Activated naive CD4-positive, alpha-beta T cell treated with anti-CD3 and anti-CD28 coated beads, Interleukin-2, amount 50 U/mL, for 72 hours (primary cell): Measurements from ENCODE around the gene AHCY. TPM values are rescaled to one million over a fixed set of nuclear protein-coding genes. Genes with fewer than 3 reads are reported as not detected.
"Not testable (repeated sequence)": the region's sequence is repeated elsewhere in the genome, so short reads cannot be mapped to it uniquely, and the experiment has no call there.

Experiments
- ATAC-seq, 2 donors: fragments of 150-1000 bp; cut with Tn5 transposase; 2 replicates each; pipeline ENCODE4 v1.10.0; 2021; ENCODE audit warnings: mild to moderate bottlenecking in 2 of 2, moderate library complexity in 2 of 2
- DNase-seq, 2 donors: peaks; one replicate each; pipeline ENCODE4 v3.0.0; 2021 to 2022; ENCODE audit warnings: low spot score in 2 of 2
- H3K27ac Mint-ChIP-seq, 2 donors: one replicate each; pipeline ENCODE4 v1.8.0; 2022; ENCODE audit warnings: mild to moderate bottlenecking in 2 of 2, mixed read lengths in 2 of 2
- H3K36me3 Mint-ChIP-seq, 2 donors: one replicate each; pipeline ENCODE4 v1.8.0; 2022; ENCODE audit warnings: mixed read lengths in 2 of 2
- H3K9me3 Mint-ChIP-seq, 2 donors: one replicate each; pipeline ENCODE4 v1.8.0; 2022; ENCODE audit warnings: mixed read lengths in 2 of 2
- total RNA-seq, 2 donors: library from RNA; stranded (reverse); gene quantifications; one replicate each; pipeline ENCODE4 v1.2.3, GENCODE V29; 2022

AHCY gene
- total RNA-seq, 2 donors from 2014 or later: 166 to 211 TPM

- DNase-seq, H3K9me3 Mint-ChIP-seq, ATAC-seq, H3K27ac Mint-ChIP-seq, H3K36me3 Mint-ChIP-seq: not testable (repeated sequence)
These were observed 27.8 kb upstream of the AHCY start for GRCh38 chr20:34330861-34331544.

GRCh38 chr20:34328928-34329677, 25.9 kb upstream of the AHCY start:
- no peak overlapping the region for H3K27ac Mint-ChIP-seq
- ATAC-seq (no peak), DNase-seq (no peak)
- no peaks in the 10 kb centered on the region for H3K9me3 Mint-ChIP-seq
- H3K36me3 Mint-ChIP-seq: no peaks in the 10 kb centered on the region

GRCh38 chr20:34328207-34328606, 25.1 kb upstream of the AHCY start:
- H3K36me3 Mint-ChIP-seq, DNase-seq, H3K27ac Mint-ChIP-seq, H3K9me3 Mint-ChIP-seq, ATAC-seq: not testable (repeated sequence)

DNA sequence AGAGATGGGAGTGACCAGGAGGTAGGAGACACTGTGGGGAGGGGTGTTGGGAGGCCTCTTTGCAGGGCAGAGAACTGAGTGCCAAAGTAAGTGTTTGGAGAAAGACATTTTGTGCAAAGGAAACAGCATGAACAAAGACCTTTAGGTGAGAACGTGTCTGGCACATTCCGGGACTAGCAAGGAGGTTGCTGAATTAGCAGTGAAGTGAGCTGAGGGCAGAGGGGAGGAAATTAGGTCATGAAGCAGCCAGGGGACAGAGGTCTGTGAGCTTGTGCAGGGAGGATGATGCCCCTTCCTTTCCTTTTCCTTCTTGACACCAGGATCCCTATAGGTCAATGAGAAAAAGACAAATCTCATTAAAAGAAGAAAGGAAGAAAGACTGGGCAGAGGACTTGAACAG, 21.4 kb upstream of the AHCY start:
- no peaks in the 10 kb centered on the region for H3K36me3 Mint-ChIP-seq
- H3K27ac Mint-ChIP-seq: peak overlapping the region in 1 of 2 donors; percentile 30
- ATAC-seq: no peak
- H3K9me3 Mint-ChIP-seq: no peaks in the 10 kb centered on the region
- DNase-seq: no peak

- DNase-seq (no peak), ATAC-seq (no peak)
- Mint-ChIP-seq H3K27ac (no peak overlapping the region), H3K36me3 (no peaks in the 10 kb centered on the region), H3K9me3 (no peaks in the 10 kb centered on the region)
These were observed 19.3 kb upstream of the AHCY start for GRCh38 chr20:34322267-34323105.

DNA sequence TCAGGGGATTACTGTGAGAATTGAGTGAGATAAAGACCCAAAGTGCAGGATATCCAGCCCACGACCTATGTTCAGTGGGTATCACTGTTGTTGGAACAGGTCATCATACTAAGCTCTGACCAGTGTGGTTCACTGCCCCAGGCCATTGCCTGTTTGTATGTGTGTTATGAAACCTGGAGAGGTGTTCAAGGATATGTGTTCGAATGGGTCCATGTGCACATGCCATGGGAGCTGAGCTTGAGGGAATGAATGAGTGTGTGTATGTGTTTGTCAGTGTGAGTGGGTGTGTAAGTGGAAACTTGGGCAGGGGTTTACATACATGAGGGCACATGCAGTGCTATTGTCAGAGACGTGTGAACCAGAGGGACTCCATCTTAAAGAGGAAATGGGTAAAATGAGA, 17.7 kb upstream of the AHCY start:
- DNase-seq (no peak), ATAC-seq (no peak)
- Mint-ChIP-seq H3K36me3 (no peaks in the 10 kb centered on the region), H3K9me3 (no peaks in the 10 kb centered on the region), H3K27ac (no peak overlapping the region)

DNA sequence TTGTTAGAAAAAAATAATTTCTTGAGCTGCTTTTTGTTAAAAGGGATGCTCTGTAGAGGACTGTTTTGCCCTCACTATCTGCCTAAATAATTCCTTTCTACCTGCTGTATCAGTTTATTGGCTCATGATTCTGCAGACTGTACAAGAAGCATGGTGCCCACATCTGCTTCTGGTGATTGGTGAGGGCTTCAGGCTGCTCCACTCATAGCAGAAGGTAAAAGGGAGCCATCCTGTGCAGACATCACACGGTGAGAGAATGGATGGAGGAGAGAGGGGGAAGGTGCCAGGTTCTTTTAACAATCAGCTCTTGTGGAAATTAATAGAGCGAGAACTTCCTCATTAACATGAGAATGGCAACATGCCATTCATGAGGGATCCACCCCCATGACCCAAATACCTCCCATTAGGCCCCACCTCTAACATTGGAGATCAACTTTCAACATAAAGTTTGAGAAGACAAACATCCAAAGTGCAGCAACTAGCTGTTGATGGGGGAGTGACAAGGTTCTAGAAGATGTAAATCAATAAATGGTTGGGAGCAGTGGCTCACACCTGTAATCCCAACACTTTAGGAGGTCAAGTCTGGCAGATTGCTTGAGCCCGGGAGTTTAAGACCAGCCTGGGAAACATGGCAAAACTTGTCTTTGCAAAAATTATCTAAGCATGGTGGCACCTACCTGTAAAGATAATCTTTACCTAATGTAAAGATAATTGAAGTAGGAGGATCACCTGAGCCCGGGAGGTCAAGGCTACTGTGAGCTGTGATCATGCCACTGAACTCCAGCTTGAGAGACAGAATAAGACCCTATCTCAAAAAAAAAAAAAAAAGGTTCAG, 15.7 kb upstream of the AHCY start:
- ATAC-seq (no peak), DNase-seq (no peak)
- Mint-ChIP-seq H3K9me3 (no peaks in the 10 kb centered on the region), H3K27ac (no peak overlapping the region), H3K36me3 (no peaks in the 10 kb centered on the region)

DNA sequence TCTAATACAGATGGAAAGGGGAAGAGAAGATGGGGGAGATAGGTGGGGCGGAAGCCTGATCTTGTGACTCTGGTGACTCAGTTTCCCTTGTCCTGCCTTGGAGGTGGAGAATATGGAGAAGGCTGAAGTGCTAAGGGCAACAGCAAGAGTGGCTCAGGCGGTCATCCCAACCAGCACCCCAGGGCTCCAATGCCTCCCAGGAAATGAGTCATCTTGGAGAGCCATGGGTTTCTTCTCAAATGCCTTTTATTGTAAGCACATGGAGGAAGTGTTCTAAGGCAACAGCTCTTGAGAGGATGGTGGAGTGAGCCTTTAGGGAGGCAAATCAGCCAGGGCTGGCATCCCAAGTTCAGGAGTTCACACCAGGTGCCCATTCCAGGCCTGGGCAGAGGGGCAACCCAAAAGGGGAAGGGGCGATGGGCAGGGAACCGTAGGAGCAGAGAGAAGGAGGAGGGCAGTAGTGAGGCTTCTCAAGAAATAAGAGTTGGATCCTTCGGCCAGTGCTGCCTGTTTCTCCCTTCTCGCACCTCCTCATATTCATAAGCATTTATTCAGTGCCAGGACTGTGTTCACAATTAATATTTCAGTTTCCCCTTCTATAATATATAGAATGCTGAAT, 13.2 kb upstream of the AHCY start:
- H3K27ac Mint-ChIP-seq: no peak overlapping the region
- no peak for DNase-seq
- no peaks in the 10 kb centered on the region for H3K36me3 Mint-ChIP-seq
- H3K9me3 Mint-ChIP-seq: no peaks in the 10 kb centered on the region
- no peak for ATAC-seq

DNA sequence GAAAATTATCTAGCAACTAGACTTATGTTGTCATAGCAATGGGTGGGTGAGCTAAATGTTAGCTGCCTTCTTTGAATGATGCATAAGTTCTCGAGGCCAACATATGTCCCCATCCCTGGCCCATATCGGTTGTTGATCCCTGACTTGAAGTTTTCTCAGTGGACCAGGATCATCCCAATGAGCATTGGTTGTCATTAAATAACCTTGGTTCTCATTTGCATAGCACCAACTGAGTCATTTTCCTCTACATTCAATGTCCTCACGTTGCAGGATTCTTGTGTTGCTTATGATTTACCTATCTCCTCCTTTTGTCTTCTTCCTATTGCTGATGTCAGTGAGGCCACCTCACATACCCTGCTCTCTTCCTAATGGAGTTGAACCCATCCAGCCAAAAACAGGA, 12.1 kb upstream of the AHCY start:
- Mint-ChIP-seq H3K36me3 (no peaks in the 10 kb centered on the region), H3K9me3 (no peaks in the 10 kb centered on the region), H3K27ac (no peak overlapping the region)
- no peak for ATAC-seq
- DNase-seq: no peak

- H3K36me3 Mint-ChIP-seq: no peaks in the 10 kb centered on the region
- no peak overlapping the region for H3K27ac Mint-ChIP-seq
- ATAC-seq (peak; percentile 99 to 100), DNase-seq (peak; percentile 82 to 89)
- H3K9me3 Mint-ChIP-seq: no peaks in the 10 kb centered on the region
These were observed 9.5 kb upstream of the AHCY start for GRCh38 chr20:34312544-34313217.

- Mint-ChIP-seq H3K27ac (no peak overlapping the region), H3K9me3 (no peaks in the 10 kb centered on the region), H3K36me3 (no peaks in the 10 kb centered on the region)
- DNase-seq (no peak), ATAC-seq (no peak)
These were observed 8.9 kb upstream of the AHCY start for GRCh38 chr20:34312024-34312460.

DNA sequence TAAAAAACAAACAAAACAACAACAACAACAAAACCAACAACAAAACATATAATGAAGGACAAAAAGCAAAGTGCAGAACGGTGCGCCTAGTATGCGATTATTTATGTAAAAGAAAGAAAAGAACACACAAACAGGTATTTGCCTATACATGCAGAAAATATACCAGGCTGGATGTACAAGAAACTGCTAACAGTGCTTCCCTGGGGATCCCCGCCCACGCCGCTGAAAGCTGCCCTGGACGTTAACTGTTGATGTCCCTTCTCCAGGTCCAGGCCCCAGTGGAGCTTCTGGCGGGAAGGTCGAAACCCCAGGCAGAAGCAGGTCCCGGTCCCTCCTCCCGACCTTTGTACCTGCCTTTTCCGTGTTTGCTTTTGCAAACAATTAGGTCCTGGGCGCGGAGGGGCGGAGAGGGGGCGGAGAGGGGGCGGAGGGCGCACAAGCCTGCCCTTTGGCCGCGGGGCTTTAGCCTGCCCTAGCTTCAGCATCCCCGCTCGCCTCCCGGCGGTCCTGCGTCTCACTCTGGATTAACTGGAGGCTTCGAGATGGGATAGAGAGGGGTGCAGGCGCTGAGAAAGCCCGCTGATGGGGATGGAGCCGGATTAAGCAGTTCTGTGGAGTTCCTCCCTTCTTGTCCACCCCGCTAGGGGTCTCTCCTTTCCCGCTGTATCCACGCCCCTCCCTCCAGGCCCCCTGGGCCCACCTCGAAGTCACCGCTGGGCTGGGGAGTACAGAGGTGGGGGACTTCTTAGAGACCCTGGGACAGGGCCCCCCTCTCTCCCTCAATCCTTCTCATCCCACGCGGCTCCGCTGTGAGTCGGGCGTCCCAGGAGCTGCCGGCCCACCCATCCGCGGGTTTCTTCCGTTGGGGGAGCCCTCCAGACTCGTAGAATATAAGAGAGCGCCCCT, 8.2 kb upstream of the AHCY start:
- ATAC-seq: no peak
- H3K36me3 Mint-ChIP-seq: no peaks in the 10 kb centered on the region
- no peak overlapping the region for H3K27ac Mint-ChIP-seq
- no peaks in the 10 kb centered on the region for H3K9me3 Mint-ChIP-seq
- DNase-seq: no peak

- Mint-ChIP-seq H3K27ac (no peak overlapping the region), H3K9me3 (no peaks in the 10 kb centered on the region), H3K36me3 (no peaks in the 10 kb centered on the region)
- no peak for ATAC-seq
- DNase-seq: no peak
These were observed 7.4 kb upstream of the AHCY start for GRCh38 chr20:34310481-34311117.

- ATAC-seq: no peak
- Mint-ChIP-seq H3K9me3 (no peaks in the 10 kb centered on the region), H3K36me3 (no peaks in the 10 kb centered on the region)
These were observed 6.5 kb upstream of the AHCY start for GRCh38 chr20:34309691-34310090.

More at GRCh38 chr20:34309691-34310090, 6.5 kb upstream of the AHCY start:
- DNase-seq: no peak
- H3K27ac Mint-ChIP-seq: no peak overlapping the region
